GM23248 (cell line): ENCODE measurements around the gene PCNA. TPM values are rescaled to one million over a fixed set of nuclear protein-coding genes. Genes with fewer than 3 reads are reported as not detected.

Experiments
- DNase-seq: peaks from one replicate; pipeline ENCODE4 v3.0.0-alpha.2; 2015
- H2AFZ ChIP-seq: fragments of 200-600 bp; sonication (generic); 2 replicates; pipeline ENCODE4 v1.6.1; 2016; ENCODE audit warnings: antibody characterized with exemption
- H3F3A ChIP-seq: fragments of 200-600 bp; sonication (generic); 2 replicates; pipeline ENCODE4 v1.6.1; 2016; ENCODE audit warnings: mild to moderate bottlenecking, antibody characterized with exemption, mixed run types; ENCODE audit not compliant: insufficient read depth
- H3K27ac ChIP-seq: fragments of 200-600 bp; sonication (generic); 2 replicates; pipeline ENCODE4 v1.5.1; 2016; ENCODE audit warnings: mild to moderate bottlenecking
- H3K27me3 ChIP-seq: fragments of 200-600 bp; sonication (generic); replicated peaks from 2 replicates; pipeline ENCODE4 v1.6.1; 2016; ENCODE audit warnings: mild to moderate bottlenecking; ENCODE audit not compliant: insufficient read depth
- H3K36me3 ChIP-seq: fragments of 200-600 bp; sonication (generic); 2 replicates; pipeline ENCODE4 v1.6.1; 2016; ENCODE audit warnings: low read depth, mild to moderate bottlenecking
- H3K4me1 ChIP-seq: fragments of 200-600 bp; sonication (generic); 2 replicates; pipeline ENCODE4 v1.6.1; 2016; ENCODE audit warnings: mild to moderate bottlenecking; ENCODE audit not compliant: insufficient read depth
- H3K4me2 ChIP-seq: fragments of 200-600 bp; sonication (generic); one replicate; pipeline ENCODE4 v1.6.1; 2016; ENCODE audit warnings: mild to moderate bottlenecking; ENCODE audit not compliant: unreplicated experiment
- H3K4me3 ChIP-seq: fragments of 200-600 bp; sonication (generic); 2 replicates; pipeline ENCODE4 v1.5.1; 2016; ENCODE audit warnings: mild to moderate bottlenecking
- H3K79me2 ChIP-seq: fragments of 200-600 bp; sonication (generic); 2 replicates; pipeline ENCODE4 v1.6.1; 2016; ENCODE audit warnings: mild to moderate bottlenecking; ENCODE audit not compliant: insufficient read depth
- H3K9ac ChIP-seq: fragments of 200-600 bp; sonication (generic); 2 replicates; pipeline ENCODE4 v1.6.1; 2016; ENCODE audit warnings: mild to moderate bottlenecking
- H3K9me2 ChIP-seq: fragments of 200-600 bp; sonication (generic); 2 replicates; pipeline ENCODE4 v1.6.1; 2016; ENCODE audit warnings: mixed run types, mild to moderate bottlenecking, moderate library complexity; ENCODE audit not compliant: insufficient read depth
- H3K9me3 ChIP-seq: fragments of 200-600 bp; sonication (generic); one replicate; pipeline ENCODE4 v1.6.1; 2017; ENCODE audit warnings: low read depth
- H4K20me1 ChIP-seq: fragments of 200-600 bp; sonication (generic); 2 replicates; pipeline ENCODE4 v1.6.0; 2016; ENCODE audit not compliant: insufficient read depth
- EZH2 ChIP-seq: fragments of 200-600 bp; sonication (generic); IDR thresholded peaks from 2 replicates; pipeline ENCODE4 v1.6.1; 2018; ENCODE audit warnings: antibody characterized with exemption, mild to moderate bottlenecking; ENCODE audit not compliant: insufficient read depth, poor library complexity, severe bottlenecking
- EZH2phosphoT487 ChIP-seq: fragments of 200-600 bp; sonication (generic); IDR thresholded peaks from 2 replicates; pipeline ENCODE4 v1.6.1; 2018; ENCODE audit warnings: antibody characterized with exemption, moderate library complexity, mild to moderate bottlenecking, low read depth; ENCODE audit not compliant: insufficient read depth
- WGBS, 2 experiments: methylation state at CpG; one replicate each; pipeline ENCODE4 v1.1.6; 2015 to 2017; ENCODE audit warnings: low lambda C conversion rate in 2 of 2, low coverage in 1 of 2; ENCODE audit errors: missing lambda C conversion rate in 2 of 2; 5-methylcytosine and 5-hydroxymethylcytosine counted together
- in situ Hi-C: fragments of 300-500 bp; cut with MboI; formaldehyde crosslinking; loops from 2 replicates; pipeline ENCODE4 v1.15.0; 2020
- polyA plus RNA-seq: library from polyadenylated mRNA; unstranded; fragments of >200 nt; fragmentation: Nextera tagmentation; extraction: Ambion mirVana; gene quantifications from 2 replicates; pipeline ENCODE4 v1.2.1, GENCODE V29; 2016
- total RNA-seq: library from RNA; depleted of rRNA; stranded (reverse); fragments of >200 nt; shearing (Covaris generic); gene quantifications from 2 replicates; pipeline ENCODE4 v1.2.3, GENCODE V29; 2014

PCNA gene
- total and polyA plus RNA-seq, 2 experiments from 2014 or later, result 84.8 to 116 TPM

DNA sequence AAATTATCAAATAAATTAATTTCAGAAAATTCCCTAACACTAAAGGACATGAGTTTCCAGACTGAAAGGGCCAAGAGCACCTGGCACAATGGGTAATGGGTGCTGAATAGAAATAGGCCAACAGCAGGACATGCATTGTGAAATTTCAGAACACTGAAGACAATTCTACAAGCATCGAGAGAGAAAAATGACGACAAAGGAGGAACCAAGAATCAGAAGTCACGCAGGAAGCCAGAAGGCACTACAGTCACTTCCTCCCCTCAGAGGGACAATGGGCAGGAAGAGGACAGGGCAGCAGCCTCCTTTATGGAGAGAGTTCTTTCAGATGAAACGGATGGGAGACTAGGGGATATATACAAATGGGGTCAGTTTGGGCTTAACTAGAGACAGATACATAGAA is 29.6 kb downstream of the PCNA start:
- Histone ChIP-seq H3K27ac (no peak overlapping the region), H3K9me3 (no peaks in the 10 kb centered on the region), H3K4me3 (no peak overlapping the region), H3K9me2 (no peaks in the 10 kb centered on the region), H3K4me2 (no peak overlapping the region), H4K20me1 (no peaks in the 10 kb centered on the region), H3K27me3 (no peaks in the 10 kb centered on the region), H3K36me3 (no peaks in the 10 kb centered on the region), H3K79me2 (no peaks in the 10 kb centered on the region), H3K9ac (no peak overlapping the region), H2AFZ (no peak overlapping the region), H3K4me1 (no peaks in the 10 kb centered on the region), H3F3A (no peaks in the 10 kb centered on the region)
- no peak for TF ChIP-seq EZH2
- TF ChIP-seq EZH2phosphoT487, result no peak
- no peak for DNase-seq
- in situ Hi-C loops, result loop anchor here (10.0 kb wide), 1 partner anchor 125 kb away; no protein-coding TSS in a partner anchor
- whole genome bisulfite sequencing, 2 experiments, result 95% methylated on average over 4 of the region's 4 CpGs

GRCh38 chr20:5088688-5089087 is 31.1 kb downstream of the PCNA start:
- no peak overlapping the region for H3K27ac ChIP-seq
- H3K9ac ChIP-seq, result no peak overlapping the region
- no peak for DNase-seq
- H4K20me1 ChIP-seq, result no peaks in the 10 kb centered on the region
- no peaks in the 10 kb centered on the region for H3K36me3 ChIP-seq
- H3K9me3 ChIP-seq, result no peaks in the 10 kb centered on the region
- no peaks in the 10 kb centered on the region for H3K79me2 ChIP-seq
- no peaks in the 10 kb centered on the region for H3K4me1 ChIP-seq
- in situ Hi-C loops, result no loop called here
- no peak for TF ChIP-seq EZH2phosphoT487
- no peak for TF ChIP-seq EZH2
- no peak overlapping the region for H2AFZ ChIP-seq
- H3K9me2 ChIP-seq, result no peaks in the 10 kb centered on the region
- no peaks in the 10 kb centered on the region for H3K27me3 ChIP-seq
- H3K4me3 ChIP-seq, result no peak overlapping the region
- no peak overlapping the region for H3K4me2 ChIP-seq
- WGBS, 2 experiments, result 76 to 85% methylated on average over 3 of the region's 3 CpGs
- no peaks in the 10 kb centered on the region for H3F3A ChIP-seq

- H3K9me2 ChIP-seq, result no peaks in the 10 kb centered on the region
- DNase-seq, result no peak
- no peaks in the 10 kb centered on the region for H4K20me1 ChIP-seq
- H3K9ac ChIP-seq, result no peak overlapping the region
- no peaks in the 10 kb centered on the region for H3K4me1 ChIP-seq
- peaks cover 6% of the 10 kb centered on the region; the same call in 1 of the 2 replicates for H3F3A ChIP-seq
- H3K79me2 ChIP-seq, result no peaks in the 10 kb centered on the region
- in situ Hi-C loops, result no loop called here
- no peak for TF ChIP-seq EZH2
- no peak for TF ChIP-seq EZH2phosphoT487
- H3K27ac ChIP-seq, result no peak overlapping the region
- H2AFZ ChIP-seq, result no peak overlapping the region
- H3K4me3 ChIP-seq, result no peak overlapping the region
- WGBS, 2 experiments, result 96% methylated on average over 4 of the region's 4 CpGs
- H3K36me3 ChIP-seq, result no peaks in the 10 kb centered on the region
- H3K27me3 ChIP-seq, result no peaks in the 10 kb centered on the region
- H3K4me2 ChIP-seq, result no peak overlapping the region
- no peaks in the 10 kb centered on the region for H3K9me3 ChIP-seq
Observed at GRCh38 chr20:5085380-5085779, 34.4 kb downstream of the PCNA start.

DNA sequence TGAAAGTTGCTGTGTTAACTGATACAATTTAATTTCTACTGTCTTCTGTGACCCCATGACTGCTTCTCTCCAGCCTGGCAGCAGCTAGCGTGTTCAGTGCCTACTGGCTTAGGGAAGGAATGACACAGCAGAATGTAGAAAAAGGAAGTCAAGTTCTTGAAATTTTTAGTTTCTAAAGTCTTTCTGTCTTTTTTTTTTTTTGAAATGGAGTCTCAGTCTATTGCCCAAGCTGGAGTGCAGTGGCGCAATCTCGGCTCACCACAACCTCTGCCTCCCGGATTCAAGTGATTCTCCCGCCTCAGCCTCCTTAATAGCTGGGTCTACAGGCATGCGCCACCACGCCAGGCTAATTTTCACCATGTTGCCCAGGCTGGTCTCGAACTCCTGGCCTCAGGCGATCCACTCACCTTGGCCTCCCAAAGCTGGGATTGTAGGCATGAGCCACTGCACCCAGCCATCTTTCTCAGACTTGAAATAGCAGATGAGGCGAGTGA is 39.3 kb downstream of the PCNA start:
- Histone ChIP-seq H3K79me2 (no peaks in the 10 kb centered on the region), H3K36me3 (no peaks in the 10 kb centered on the region), H4K20me1 (no peaks in the 10 kb centered on the region), H3K27me3 (no peaks in the 10 kb centered on the region), H3K4me2 (peak overlapping the region; percentile 4), H3K4me3 (peak overlapping the region; percentile 11; the same call in 1 of the 2 replicates), H3F3A (peaks cover 17% of the 10 kb centered on the region; the same call in 1 of the 2 replicates), H3K4me1 (peaks cover 9% of the 10 kb centered on the region; the same call in 1 of the 2 replicates), H3K27ac (peak overlapping the region; percentile 81), H3K9me2 (no peaks in the 10 kb centered on the region), H2AFZ (peak overlapping the region; percentile 77), H3K9me3 (no peaks in the 10 kb centered on the region), H3K9ac (peak overlapping the region; percentile 72)
- DNase-seq, result peak; percentile 87
- 52 to 58% methylated on average over 10 of the region's 10 CpGs for WGBS, 2 experiments
- TF ChIP-seq EZH2, result no peak
- no peak for TF ChIP-seq EZH2phosphoT487
- in situ Hi-C loops, result no loop called here
